GM12891 (cell line): ENCODE results near the gene AK5.
"Not testable (repeated sequence)": the region's sequence is repeated elsewhere in the genome, so short reads cannot be mapped to it uniquely, and the experiment has no call there.

Experiments used
- DNase-seq: peaks from one replicate; pipeline ENCODE4 v3.0.0; 2011; ENCODE audit warnings: low spot score; ENCODE audit not compliant: insufficient read length
- FAIRE-seq: peaks from 2 replicates; lab custom pipeline; 2011; peaks lifted over from hg19 to GRCh38; lab: Jason Lieb, UNC
- PAX5 ChIP-seq: IDR thresholded peaks from 2 replicates; pipeline ENCODE4 v1.6.1; 2011; ENCODE audit warnings: low read length, moderate library complexity, mild to moderate bottlenecking; ENCODE audit not compliant: insufficient read depth, severe bottlenecking
- POLR2A ChIP-seq: IDR thresholded peaks from 2 replicates; pipeline ENCODE4 v1.6.1; 2011; ENCODE audit warnings: low read depth, low read length, control low read depth
- POLR2AphosphoS5 ChIP-seq: IDR thresholded peaks from 2 replicates; pipeline ENCODE4 v1.6.1; 2011; ENCODE audit warnings: low read depth, low read length, control low read depth
- POU2F2 ChIP-seq: IDR thresholded peaks from 2 replicates; pipeline ENCODE4 v1.6.1; 2011; ENCODE audit warnings: low read depth, mild to moderate bottlenecking, control low read depth, low read length, moderate library complexity
- SPI1 ChIP-seq: IDR thresholded peaks from 2 replicates; pipeline ENCODE4 v1.6.1; 2011; ENCODE audit warnings: low read depth, low read length, control low read depth
- TAF1 ChIP-seq: IDR thresholded peaks from 2 replicates; pipeline ENCODE4 v1.6.1; 2011; ENCODE audit warnings: low read depth, low read length, control low read depth

AK5 gene

GRCh38 chr1:77487631-77488030 is 205.8 kb downstream of the AK5 start:
- DNase-seq (no peak), FAIRE-seq (no peak)
- TF ChIP-seq SPI1 (no peak), TAF1 (no peak), POU2F2 (no peak), POLR2AphosphoS5 (no peak), POLR2A (no peak), PAX5 (no peak)

DNA sequence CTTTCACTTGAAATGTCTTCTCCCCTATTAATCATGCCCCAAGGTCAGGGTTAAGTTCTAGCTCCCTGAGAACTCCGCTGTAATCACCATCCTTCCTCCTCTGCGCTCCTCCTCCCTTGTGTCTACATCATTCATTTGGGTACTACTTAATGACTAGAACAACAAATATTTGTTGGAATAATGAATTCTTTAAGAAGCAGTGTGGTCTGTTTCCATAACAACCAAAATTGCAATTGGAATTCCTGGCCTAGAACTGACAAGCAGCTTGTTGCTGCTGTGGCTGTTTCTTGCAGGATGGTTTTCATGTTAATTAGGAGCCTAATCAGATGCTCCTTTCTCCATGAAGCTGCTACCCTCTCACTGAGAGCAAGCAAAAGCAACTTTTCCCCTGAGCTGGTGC is 208.1 kb downstream of the AK5 start:
- TF ChIP-seq PAX5, result no peak
- no peak for TF ChIP-seq TAF1
- TF ChIP-seq POU2F2, result no peak
- TF ChIP-seq SPI1, result no peak
- no peak for TF ChIP-seq POLR2AphosphoS5
- TF ChIP-seq POLR2A, result no peak
- DNase-seq (no peak), FAIRE-seq (no peak)

DNA sequence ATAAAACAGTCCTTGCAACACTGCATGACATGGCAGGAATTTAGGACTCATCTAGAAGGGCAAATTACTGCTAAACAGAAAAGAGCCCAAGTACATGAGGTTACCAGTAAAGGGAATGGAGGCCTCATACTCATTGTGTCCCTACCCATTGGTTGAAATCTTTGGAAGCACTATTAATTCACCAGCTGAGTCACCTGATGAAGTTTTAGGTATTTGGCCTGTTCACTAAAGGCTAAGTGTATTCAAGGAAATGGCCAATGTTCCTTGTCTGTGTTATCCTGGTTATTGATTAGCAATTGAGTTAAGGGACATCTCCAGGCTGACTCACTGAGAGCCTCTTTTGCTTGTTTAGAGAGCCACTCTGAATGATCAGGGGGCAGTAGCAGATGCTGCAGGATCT is 212.2 kb downstream of the AK5 start:
- FAIRE-seq (no peak), DNase-seq (no peak)
- no peak for TF ChIP-seq SPI1

GRCh38 chr1:77498918-77499317 is 217.1 kb downstream of the AK5 start:
- DNase-seq (no peak), FAIRE-seq (no peak)
- no peak for TF ChIP-seq POU2F2
- TF ChIP-seq POLR2AphosphoS5, result no peak
- no peak for TF ChIP-seq SPI1
- no peak for TF ChIP-seq TAF1
- no peak for TF ChIP-seq POLR2A
- TF ChIP-seq PAX5, result no peak

GRCh38 chr1:77499466-77499865 is 217.6 kb downstream of the AK5 start:
- FAIRE-seq, result no peak
- no peak for DNase-seq
- no peak for TF ChIP-seq POLR2A
- TF ChIP-seq POU2F2, result no peak
- no peak for TF ChIP-seq POLR2AphosphoS5
- TF ChIP-seq PAX5, result no peak
- TF ChIP-seq TAF1, result no peak

- DNase-seq (no peak), FAIRE-seq (peak; percentile 31)
- no peak for TF ChIP-seq PAX5
- TF ChIP-seq POLR2AphosphoS5, result no peak
- TF ChIP-seq TAF1, result no peak
- no peak for TF ChIP-seq POU2F2
- TF ChIP-seq SPI1, result peak; percentile 90
- TF ChIP-seq POLR2A, result no peak
These were observed 223.2 kb downstream of the AK5 start for GRCh38 chr1:77504986-77505385.

DNA sequence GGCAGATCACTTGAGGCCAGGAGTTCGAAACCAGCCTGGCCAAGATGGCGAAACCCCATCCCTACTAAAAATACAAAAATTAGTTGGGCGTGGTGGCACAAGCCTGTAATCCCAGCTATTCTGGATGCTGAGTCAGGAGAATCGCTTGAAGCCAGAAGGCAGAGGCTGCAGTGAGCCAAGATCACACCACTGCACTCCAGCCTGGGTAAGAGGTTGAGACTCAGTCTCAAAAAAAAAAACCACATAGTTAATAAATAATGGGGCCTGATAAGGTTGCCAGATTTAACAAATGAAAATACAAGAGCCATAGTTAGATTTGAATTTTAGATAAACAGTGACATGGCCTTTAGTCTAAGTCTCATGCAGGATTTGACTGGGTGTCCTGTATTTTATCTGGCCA is 225.0 kb downstream of the AK5 start:
- no peak for FAIRE-seq
- no peak for DNase-seq
- TF ChIP-seq SPI1 (no peak), POLR2AphosphoS5 (no peak), POU2F2 (no peak), POLR2A (no peak), TAF1 (no peak), PAX5 (no peak)

DNA sequence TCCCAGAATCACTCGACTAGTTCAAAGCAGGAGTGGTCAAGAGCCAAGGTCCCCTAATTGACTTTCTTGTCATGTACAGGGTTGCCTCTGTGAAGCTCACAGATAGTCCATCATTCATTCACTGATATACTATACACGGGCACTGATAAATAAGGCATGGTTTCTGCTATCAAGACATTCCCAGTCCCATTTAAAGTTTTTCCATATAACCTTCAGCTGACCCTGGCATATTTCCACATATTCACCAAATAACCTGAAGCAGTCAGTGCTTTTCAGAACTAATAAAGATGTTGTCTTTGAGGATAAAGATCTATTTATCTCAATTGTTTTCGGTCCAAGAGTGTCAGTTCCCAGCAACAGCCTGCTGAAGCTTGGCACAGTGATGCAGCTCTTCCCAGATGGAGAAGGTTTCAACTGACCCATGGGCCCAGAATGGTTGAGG is 227.3 kb downstream of the AK5 start:
- DNase-seq, result no peak
- no peak for FAIRE-seq
- TF ChIP-seq POLR2AphosphoS5, result no peak
- no peak for TF ChIP-seq TAF1
- no peak for TF ChIP-seq POU2F2
- no peak for TF ChIP-seq PAX5
- no peak for TF ChIP-seq POLR2A
- no peak for TF ChIP-seq SPI1

- TF ChIP-seq POLR2A (no peak), POLR2AphosphoS5 (no peak), SPI1 (no peak), POU2F2 (no peak), PAX5 (no peak), TAF1 (no peak)
- FAIRE-seq (no peak), DNase-seq (no peak)
These were observed 228.1 kb downstream of the AK5 start for GRCh38 chr1:77509898-77510297.

- TF ChIP-seq POLR2A (no peak), SPI1 (no peak), PAX5 (no peak), TAF1 (no peak), POLR2AphosphoS5 (no peak), POU2F2 (no peak)
- FAIRE-seq, result no peak
These were observed 229.6 kb downstream of the AK5 start for GRCh38 chr1:77511440-77511840.

DNA sequence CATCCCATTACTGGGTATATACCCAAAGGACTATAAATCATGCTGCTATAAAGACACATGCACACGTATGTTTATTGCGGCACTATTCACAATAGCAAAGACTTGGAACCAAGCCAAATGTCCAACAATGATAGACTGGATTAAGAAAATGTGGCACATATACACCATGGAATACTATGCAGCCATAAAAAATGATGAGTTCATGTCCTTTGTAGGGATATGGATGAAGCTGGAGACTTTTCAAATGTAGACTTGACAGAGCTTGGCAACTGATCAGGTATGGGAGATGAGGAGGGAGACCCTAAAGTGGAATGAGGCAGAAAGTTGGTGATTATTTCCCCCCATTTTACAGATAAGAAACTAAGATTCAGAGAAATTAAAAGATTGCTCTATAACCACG is 230.8 kb downstream of the AK5 start:
- DNase-seq, FAIRE-seq: not testable (repeated sequence)

More at GRCh38 chr1:77511440-77511840, 229.6 kb downstream of the AK5 start:
- DNase-seq, result no peak
